Brain microvascular endothelial cell (primary cell): ENCODE data around the gene ASAP3.
"Not testable (repeated sequence)": the region's sequence is repeated elsewhere in the genome, so short reads cannot be mapped to it uniquely, and the experiment has no call there.

ENCODE experiments used
- DNase-seq: peaks from one replicate; pipeline ENCODE4 v3.0.0-alpha.2; 2020
- H3K27ac ChIP-seq: fragments of 250-450 bp; sonication (Bioruptor Pico); 2 replicates; pipeline ENCODE4 v1.5.1; 2020; ENCODE audit warnings: mild to moderate bottlenecking, moderate library complexity
- H3K27me3 ChIP-seq: fragments of 250-450 bp; sonication (Bioruptor Pico); replicated peaks from 2 replicates; pipeline ENCODE4 v1.5.1; 2020; ENCODE audit warnings: mild to moderate bottlenecking
- H3K36me3 ChIP-seq: fragments of 250-450 bp; sonication (Bioruptor Pico); replicated peaks from 2 replicates; pipeline ENCODE4 v1.5.1; 2020; ENCODE audit warnings: mild to moderate bottlenecking
- H3K4me3 ChIP-seq: 2 replicates; pipeline ENCODE4 v1.5.1; 2011; ENCODE audit warnings: low read depth, mild to moderate bottlenecking, control low read depth, low read length, moderate library complexity
- in situ Hi-C: cut with HindIII; loops from 2 replicates; pipeline ENCODE4 v1.10.0; 2017; ENCODE audit warnings: low sequenced_read_pairs, low pct_ligation_motif_present
- TF ChIP-seq, protein P1 (sequence below): IDR thresholded peaks from 2 replicates; pipeline ENCODE4 v1.5.1; 2011; ENCODE audit warnings: low read depth, mild to moderate bottlenecking, moderate library complexity, low read length, control low read depth, inconsistent platforms; ENCODE audit errors: missing control alignments

The ASAP3 gene

DNA sequence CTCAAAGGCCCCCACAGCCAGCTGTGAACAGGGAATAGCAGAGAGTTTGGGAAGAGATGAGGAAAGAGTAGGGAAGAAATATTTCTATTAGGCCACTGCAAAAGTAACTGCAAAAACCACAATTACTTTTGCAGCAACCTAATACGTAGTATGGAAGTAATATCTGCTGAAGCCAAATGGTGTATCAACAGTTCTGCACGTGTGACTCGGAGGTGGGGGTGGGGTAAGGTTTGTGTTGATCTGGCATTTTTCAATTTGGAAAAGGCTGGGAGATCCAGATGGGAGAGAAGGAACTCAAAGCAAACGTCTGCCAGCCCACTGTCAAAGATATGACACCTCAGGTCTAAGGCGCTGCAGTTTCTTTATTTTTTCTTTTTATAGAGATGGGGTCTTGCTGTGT is 103.3 kb downstream of the ASAP3 start:
- Histone ChIP-seq H3K36me3 (no peaks in the 10 kb centered on the region), H3K4me3 (no peak overlapping the region), H3K27ac (no peak overlapping the region), H3K27me3 (no peaks in the 10 kb centered on the region)
- DNase-seq, result no peak
- in situ Hi-C loops, result no loop called here
- TF ChIP-seq, protein P1, sequence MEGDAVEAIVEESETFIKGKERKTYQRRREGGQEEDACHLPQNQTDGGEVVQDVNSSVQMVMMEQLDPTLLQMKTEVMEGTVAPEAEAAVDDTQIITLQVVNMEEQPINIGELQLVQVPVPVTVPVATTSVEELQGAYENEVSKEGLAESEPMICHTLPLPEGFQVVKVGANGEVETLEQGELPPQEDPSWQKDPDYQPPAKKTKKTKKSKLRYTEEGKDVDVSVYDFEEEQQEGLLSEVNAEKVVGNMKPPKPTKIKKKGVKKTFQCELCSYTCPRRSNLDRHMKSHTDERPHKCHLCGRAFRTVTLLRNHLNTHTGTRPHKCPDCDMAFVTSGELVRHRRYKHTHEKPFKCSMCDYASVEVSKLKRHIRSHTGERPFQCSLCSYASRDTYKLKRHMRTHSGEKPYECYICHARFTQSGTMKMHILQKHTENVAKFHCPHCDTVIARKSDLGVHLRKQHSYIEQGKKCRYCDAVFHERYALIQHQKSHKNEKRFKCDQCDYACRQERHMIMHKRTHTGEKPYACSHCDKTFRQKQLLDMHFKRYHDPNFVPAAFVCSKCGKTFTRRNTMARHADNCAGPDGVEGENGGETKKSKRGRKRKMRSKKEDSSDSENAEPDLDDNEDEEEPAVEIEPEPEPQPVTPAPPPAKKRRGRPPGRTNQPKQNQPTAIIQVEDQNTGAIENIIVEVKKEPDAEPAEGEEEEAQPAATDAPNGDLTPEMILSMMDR, result no peak

DNA sequence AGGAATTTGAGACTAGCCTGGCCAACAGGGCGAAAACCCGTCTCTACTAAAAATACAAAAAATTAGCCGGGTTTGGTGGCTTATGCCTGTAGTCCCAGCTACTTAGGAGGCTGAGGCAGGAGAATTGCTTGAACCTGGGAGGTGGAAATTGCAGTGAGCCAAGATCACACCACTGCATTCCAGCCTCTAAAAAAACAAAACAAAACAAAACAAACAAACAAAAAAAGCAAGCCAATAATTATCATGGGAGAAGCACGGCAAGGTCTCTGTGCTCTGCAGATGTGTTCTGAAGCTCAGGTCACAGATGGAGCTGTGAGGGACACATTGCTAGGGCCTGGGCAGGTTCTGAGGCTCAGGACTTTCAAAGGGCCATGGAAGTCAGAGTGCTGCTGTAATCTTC is 103.7 kb downstream of the ASAP3 start:
- H3K4me3 ChIP-seq, H3K27me3 ChIP-seq, DNase-seq, H3K27ac ChIP-seq, H3K36me3 ChIP-seq, in situ Hi-C loops: not testable (repeated sequence)
